Fibroblast of lung (primary cell): ENCODE measurements around the gene PDE11A. TPM values are rescaled to one million over a fixed set of nuclear protein-coding genes. Genes with fewer than 3 reads are reported as not detected.

Experiments used
- DNase-seq, 2 donors: peaks; one replicate each; pipeline versions ENCODE4 v3.0.0 to v3.0.0-alpha.2; 2010; ENCODE audit warnings: low read depth in 2 of 2
- H2AFZ ChIP-seq: 2 replicates; pipeline ENCODE4 v1.5.1; 2012; ENCODE audit warnings: low read length, control low read depth, inconsistent platforms
- H3K27ac ChIP-seq: 2 replicates; pipeline ENCODE4 v1.5.1; 2011; ENCODE audit warnings: low read length, control low read depth; ENCODE audit not compliant: insufficient read depth
- H3K27me3 ChIP-seq: 2 replicates; pipeline ENCODE4 v1.5.1; 2011; ENCODE audit warnings: mild to moderate bottlenecking, low read length; ENCODE audit not compliant: control insufficient read depth, insufficient read depth
- H3K36me3 ChIP-seq: 2 replicates; pipeline ENCODE4 v1.5.1; 2011; ENCODE audit warnings: low read length; ENCODE audit not compliant: control insufficient read depth, insufficient read depth
- H3K4me1 ChIP-seq: 2 replicates; pipeline ENCODE4 v1.5.1; 2011; ENCODE audit warnings: low read length; ENCODE audit not compliant: control insufficient read depth, insufficient read depth; ENCODE audit errors: extremely low read depth
- H3K4me2 ChIP-seq: 2 replicates; pipeline ENCODE4 v1.5.1; 2011; ENCODE audit warnings: low read length, control low read depth; ENCODE audit not compliant: insufficient read depth; ENCODE audit errors: extremely low read depth
- H3K4me3 ChIP-seq, 4 experiments: fragments of 200-600 bp in 1 of 4; sonication (generic) in 1 of 4; replicated peaks in 1 of 4; 2 replicates each; pipeline ENCODE4 v1.5.1; 2011 to 2016; ENCODE audit warnings: low read length in 4 of 4, low read depth in 3 of 4, mild to moderate bottlenecking in 3 of 4, control low read depth in 2 of 4, inconsistent platforms in 1 of 4, mixed read lengths in 1 of 4; ENCODE audit not compliant: insufficient read depth in 1 of 4; ENCODE audit errors: control extremely low read depth in 1 of 4
- H3K79me2 ChIP-seq: 2 replicates; pipeline ENCODE4 v1.5.1; 2012; ENCODE audit warnings: mild to moderate bottlenecking, low read length, inconsistent platforms; ENCODE audit not compliant: control insufficient read depth, insufficient read depth
- H3K9ac ChIP-seq: 2 replicates; pipeline ENCODE4 v1.5.1; 2011; ENCODE audit warnings: mild to moderate bottlenecking, low read length, control low read depth; ENCODE audit not compliant: insufficient read depth
- H3K9me3 ChIP-seq: 2 replicates; pipeline ENCODE4 v1.5.1; 2012; ENCODE audit warnings: low read depth, low read length; ENCODE audit not compliant: control insufficient read depth, insufficient read depth
- H4K20me1 ChIP-seq: 2 replicates; pipeline ENCODE4 v1.5.1; 2011; ENCODE audit warnings: low read length; ENCODE audit not compliant: control insufficient read depth, insufficient read depth; ENCODE audit errors: extremely low read depth
- CTCF ChIP-seq, 2 donors: IDR thresholded peaks in 1 of 2; conservative IDR thresholded peaks in 1 of 2; 1 replicate in 1 of 2; 2 replicates in 1 of 2; pipeline ENCODE4 v1.5.1; 2011 to 2012; ENCODE audit warnings: low read length in 2 of 2, control low read depth in 1 of 2, inconsistent platforms in 1 of 2, low read depth in 1 of 2, mild to moderate bottlenecking in 1 of 2
- EZH2 ChIP-seq: IDR thresholded peaks from 2 replicates; pipeline ENCODE4 v1.5.1; 2012; ENCODE audit warnings: low read length, control low read depth, mild to moderate bottlenecking; ENCODE audit errors: missing control alignments
- polyA plus RNA-seq, 2 donors: library from polyadenylated mRNA; depleted of rRNA in 1 of 2; stranded (reverse) in 1 of 2; unstranded in 1 of 2; fragments of >200 nt; gene quantifications; 2 replicates each; pipeline ENCODE4 v1.2.1, GENCODE V29; 2011 to 2012; ENCODE audit warnings: missing spikeins in 1 of 2
- total RNA-seq: library from RNA; depleted of rRNA; stranded (reverse); fragments of >200 nt; gene quantifications from 2 replicates; pipeline ENCODE4 v1.2.1, GENCODE V29; 2014

The PDE11A gene
- total and polyA plus RNA-seq, 2 donors (not counting 1 experiment from before 2014, with no cell fraction given), result 0.03 to 0.33 TPM

GRCh38 chr2:177896587-177896986 lies 176.0 kb downstream of the PDE11A start:
- no peaks in the 10 kb centered on the region for H3K79me2 ChIP-seq
- no peaks in the 10 kb centered on the region for H4K20me1 ChIP-seq
- no peak for TF ChIP-seq EZH2
- no peak for TF ChIP-seq CTCF (conservative IDR thresholded peaks at IDR 0.05 in 1 of 2, IDR thresholded peaks at IDR 0.05 in 1 of 2; ENCODE audit: low read depth in 1 of 2, low read length in 2 of 2)
- H3K27ac ChIP-seq, result no peak overlapping the region
- H3K4me2 ChIP-seq, result no peak overlapping the region
- H3K36me3 ChIP-seq, result no peaks in the 10 kb centered on the region
- H3K9me3 ChIP-seq, result no peaks in the 10 kb centered on the region
- H3K4me1 ChIP-seq, result no peaks in the 10 kb centered on the region
- DNase-seq, result peak in 1 of 2 donors; percentile 8
- H3K9ac ChIP-seq, result no peak overlapping the region
- H3K4me3 ChIP-seq, result no peak overlapping the region
- no peaks in the 10 kb centered on the region for H3K27me3 ChIP-seq
- no peak overlapping the region for H2AFZ ChIP-seq

GRCh38 chr2:177894546-177894945 lies 178.0 kb downstream of the PDE11A start:
- H3K79me2 ChIP-seq, result no peaks in the 10 kb centered on the region
- no peak overlapping the region for H3K27ac ChIP-seq
- H3K9ac ChIP-seq, result no peak overlapping the region
- no peak overlapping the region for H3K4me3 ChIP-seq
- no peak overlapping the region for H3K4me2 ChIP-seq
- TF ChIP-seq CTCF (conservative IDR thresholded peaks at IDR 0.05 in 1 of 2, IDR thresholded peaks at IDR 0.05 in 1 of 2; ENCODE audit: low read depth in 1 of 2, low read length in 2 of 2) (no peak), EZH2 (no peak)
- no peaks in the 10 kb centered on the region for H3K36me3 ChIP-seq
- H2AFZ ChIP-seq, result no peak overlapping the region
- H3K9me3 ChIP-seq, result no peaks in the 10 kb centered on the region
- DNase-seq, result peak in 1 of 2 donors; percentile 56
- H3K4me1 ChIP-seq, result no peaks in the 10 kb centered on the region
- no peaks in the 10 kb centered on the region for H3K27me3 ChIP-seq
- H4K20me1 ChIP-seq, result no peaks in the 10 kb centered on the region

- no peak overlapping the region for H3K4me2 ChIP-seq
- H3K27ac ChIP-seq, result no peak overlapping the region
- DNase-seq, result peak in 1 of 2 donors; percentile 17
- no peak overlapping the region for H2AFZ ChIP-seq
- no peaks in the 10 kb centered on the region for H4K20me1 ChIP-seq
- no peaks in the 10 kb centered on the region for H3K27me3 ChIP-seq
- no peaks in the 10 kb centered on the region for H3K79me2 ChIP-seq
- no peak overlapping the region for H3K9ac ChIP-seq
- H3K9me3 ChIP-seq, result no peaks in the 10 kb centered on the region
- H3K4me3 ChIP-seq, result no peak overlapping the region
- no peaks in the 10 kb centered on the region for H3K4me1 ChIP-seq
- no peaks in the 10 kb centered on the region for H3K36me3 ChIP-seq
- TF ChIP-seq EZH2 (no peak), CTCF (conservative IDR thresholded peaks at IDR 0.05 in 1 of 2, IDR thresholded peaks at IDR 0.05 in 1 of 2; ENCODE audit: low read depth in 1 of 2, low read length in 2 of 2) (no peak)
Measured at GRCh38 chr2:177893880-177894279, 178.7 kb downstream of the PDE11A start.
